K562 (cell line): ENCODE results near the gene CSNK2A1. TPM values are rescaled to one million over a fixed set of nuclear protein-coding genes. Genes with fewer than 3 reads are reported as not detected.
A peak's percentile ranks its signal among the peaks of the same experiment; 100 is the strongest.

Source experiments
- COPS2 ChIP-seq: fragments of 450-650 bp; conservative IDR thresholded peaks from 2 replicates; pipeline ENCODE4 v1.6.1; 2016; ENCODE audit warnings: mild to moderate bottlenecking, moderate library complexity
- CTCFL ChIP-seq: IDR thresholded peaks from 2 replicates; pipeline ENCODE4 v1.6.1; 2011; ENCODE audit warnings: borderline replicate concordance, low read depth, mild to moderate bottlenecking, moderate library complexity, low read length; ENCODE audit not compliant: insufficient read depth, poor library complexity, severe bottlenecking
- E2F3 ChIP-seq: fragments of 250-450 bp; sonication (Bioruptor Pico); IDR thresholded peaks from 2 replicates; pipeline ENCODE4 v1.4.0; 2020; ENCODE audit warnings: mild to moderate bottlenecking
- EGR1 ChIP-seq: fragments of 450-650 bp; conservative IDR thresholded peaks from 2 replicates; pipeline ENCODE4 v1.6.1; 2017; ENCODE audit warnings: mild to moderate bottlenecking
- HBP1 ChIP-seq: fragments of 450-650 bp; formaldehyde crosslinking; IDR thresholded peaks from 2 replicates; pipeline ENCODE4 v1.4.0; 2022; ENCODE audit warnings: missing genetic modification characterization
- ID3 ChIP-seq, 2 experiments: fragments of 250-450 bp in 1 of 2; fragments of 450-650 bp in 1 of 2; sonication (Bioruptor Pico) in 1 of 2; IDR thresholded peaks; 2 replicates each; pipeline versions ENCODE4 v1.6.1 to v1.8.0; 2016 to 2021; ENCODE audit warnings: mild to moderate bottlenecking in 2 of 2, moderate library complexity in 2 of 2, missing compliant biosample characterization in 1 of 2, missing genetic modification characterization in 1 of 2
- KDM4B ChIP-seq, 2 experiments: fragments of 450-650 bp in 1 of 2; sonication (generic) in 1 of 2; IDR thresholded peaks; 2 replicates each; pipeline ENCODE4 v1.6.1; 2016 to 2017; ENCODE audit warnings: borderline replicate concordance in 2 of 2, antibody characterized with exemption in 1 of 2, low read depth in 1 of 2, mild to moderate bottlenecking in 1 of 2
- NFIC ChIP-seq: fragments of 450-650 bp; IDR thresholded peaks from 2 replicates; pipeline ENCODE4 v1.6.1; 2017; ENCODE audit warnings: mild to moderate bottlenecking, inconsistent platforms
- NFIX ChIP-seq: fragments of 250-450 bp; sonication (Bioruptor Pico); IDR thresholded peaks from 2 replicates; pipeline ENCODE4 v1.4.0; 2020; ENCODE audit warnings: low read depth, mild to moderate bottlenecking, moderate library complexity
- NFYB ChIP-seq: IDR thresholded peaks from 2 replicates; pipeline ENCODE4 v1.6.1; 2011; ENCODE audit warnings: mild to moderate bottlenecking, moderate library complexity; ENCODE audit not compliant: insufficient read length; ENCODE audit errors: extremely low read depth
- PURB ChIP-seq: sonication (generic); formaldehyde crosslinking; IDR thresholded peaks from 2 replicates; pipeline ENCODE4 v1.9.0; 2021; ENCODE audit warnings: low read depth, mild to moderate bottlenecking, missing genetic modification reagents
- RNF2 ChIP-seq: sonication (generic); IDR thresholded peaks from 2 replicates; pipeline ENCODE4 v1.6.1; 2016
- SAP30 ChIP-seq: fragments of 200-600 bp; sonication (generic); IDR thresholded peaks from 2 replicates; pipeline ENCODE4 v1.6.1; 2012; ENCODE audit warnings: borderline replicate concordance, low read depth, mild to moderate bottlenecking, moderate library complexity, low read length, control low read depth, inconsistent platforms; ENCODE audit not compliant: insufficient read depth, poor library complexity, severe bottlenecking
- STAT5A ChIP-seq: IDR thresholded peaks from 2 replicates; pipeline ENCODE4 v1.6.1; 2012; ENCODE audit warnings: low read length, inconsistent platforms, borderline replicate concordance
- TAF15 ChIP-seq: fragments of 200-400 bp; formaldehyde crosslinking; IDR thresholded peaks from 2 replicates; pipeline ENCODE4 v1.6.1; 2017; ENCODE audit warnings: mild to moderate bottlenecking, low read depth, low read length, moderate library complexity
- TFE3 ChIP-seq: fragments of 450-650 bp; formaldehyde crosslinking; IDR thresholded peaks from 2 replicates; pipeline ENCODE4 v1.4.0; 2020; ENCODE audit warnings: mild to moderate bottlenecking, mixed read lengths
- ZNF316 ChIP-seq: fragments of 450-650 bp; IDR thresholded peaks from 2 replicates; pipeline ENCODE4 v1.6.1; 2016
- ZNF583 ChIP-seq: fragments of 250-450 bp; sonication (Bioruptor Pico); IDR thresholded peaks from 2 replicates; pipeline ENCODE4 v1.4.0; 2020
- ZNF584 ChIP-seq: fragments of 200-800 bp; sonication (Bioruptor generic); IDR thresholded peaks from 2 replicates; pipeline ENCODE4 v1.6.1; 2016; ENCODE audit warnings: low read depth, mild to moderate bottlenecking, missing genetic modification characterization, missing compliant biosample characterization
- ZNF717 ChIP-seq: fragments of 250-450 bp; sonication (Bioruptor Pico); IDR thresholded peaks from 2 replicates; pipeline ENCODE4 v1.5.0; 2021
- ZNF740 ChIP-seq, 3 experiments: fragments of 200-800 bp in 1 of 3; sonication (Bioruptor generic) in 1 of 3; sonication (generic) in 1 of 3; formaldehyde crosslinking in 1 of 3; IDR thresholded peaks; 2 replicates each; pipeline versions ENCODE4 v1.6.1 to v1.8.0; 2016 to 2022; ENCODE audit warnings: mild to moderate bottlenecking in 2 of 3, missing compliant biosample characterization in 2 of 3, missing genetic modification characterization in 2 of 3, missing genetic modification reagents in 1 of 3
- polyA plus RNA-seq, 8 experiments: library from polyadenylated mRNA; depleted of rRNA in 4 of 8; stranded (reverse) in 5 of 8; unstranded in 3 of 8; fragments of >200 nt; fragmentation: Nextera tagmentation in 2 of 8; fragmentation: Illumina TruSeq in 1 of 8; extraction: Ambion mirVana in 2 of 8; extraction: Trizol in 1 of 8; gene quantifications; 2 replicates each; pipeline versions ENCODE4 v1.2.1 to v1.2.3, GENCODE V29; 2011 to 2014; ENCODE audit warnings: inconsistent platforms in 1 of 8, missing spikeins in 1 of 8
- total RNA-seq, 7 experiments: library from RNA; depleted of rRNA in 6 of 7; stranded (reverse); fragments of >200 nt in 6 of 7; fragmentation: Illumina TruSeq in 2 of 7; extraction: Trizol in 2 of 7; gene quantifications; 2 replicates each; pipeline versions ENCODE4 v1.2.1 to v1.2.3, GENCODE V29; 2011 to 2021; ENCODE audit warnings: low replicate concordance in 1 of 7

Gene CSNK2A1
- total and polyA plus RNA-seq, 9 of the 15 experiments (the other 6 are each of a cell fraction or from before 2014, with no cell fraction given): 71.0 to 251 (median 103) TPM

- TF ChIP-seq HBP1 (no peak), ID3 (CRISPR knock-in tag; IDR thresholded peaks at IDR 0.05) (no peak), ID3 (tag; IDR thresholded peaks at IDR 0.05) (no peak), ZNF316 (peak; percentile 88), COPS2 (no peak), RNF2 (no peak), ZNF583 (CRISPR knock-in tag) (no peak), EGR1 (no peak), STAT5A (no peak), NFYB (peak; percentile 23), PURB (no peak), CTCFL (no peak), TFE3 (peak; percentile 87), NFIC (no peak), TAF15 (no peak), ZNF717 (CRISPR knock-in tag) (no peak), ZNF740 (CRISPR knock-in tag; IDR thresholded peaks at IDR 0.05) (no peak), ZNF740 (tag; IDR thresholded peaks at IDR 0.05) (no peak), KDM4B (IDR thresholded peaks at IDR 0.05; ENCODE audit: borderline replicate concordance in 2 of 2, low read depth in 1 of 2) (no peak), ZNF584 (CRISPR knock-in tag) (no peak), E2F3 (CRISPR knock-in tag) (no peak), NFIX (CRISPR knock-in tag) (no peak), SAP30 (no peak)
These were observed 40.8 kb upstream of the CSNK2A1 start (continued) for GRCh38 chr20:584161-584970.
